Suppressor macrophage (primary cell): ENCODE data around the gene SMOC1.

Experiments used
- DNase-seq, 4 experiments: peaks; one replicate each; pipeline ENCODE4 v3.0.0-alpha.2; 2020 to 2022

The SMOC1 gene

DNA sequence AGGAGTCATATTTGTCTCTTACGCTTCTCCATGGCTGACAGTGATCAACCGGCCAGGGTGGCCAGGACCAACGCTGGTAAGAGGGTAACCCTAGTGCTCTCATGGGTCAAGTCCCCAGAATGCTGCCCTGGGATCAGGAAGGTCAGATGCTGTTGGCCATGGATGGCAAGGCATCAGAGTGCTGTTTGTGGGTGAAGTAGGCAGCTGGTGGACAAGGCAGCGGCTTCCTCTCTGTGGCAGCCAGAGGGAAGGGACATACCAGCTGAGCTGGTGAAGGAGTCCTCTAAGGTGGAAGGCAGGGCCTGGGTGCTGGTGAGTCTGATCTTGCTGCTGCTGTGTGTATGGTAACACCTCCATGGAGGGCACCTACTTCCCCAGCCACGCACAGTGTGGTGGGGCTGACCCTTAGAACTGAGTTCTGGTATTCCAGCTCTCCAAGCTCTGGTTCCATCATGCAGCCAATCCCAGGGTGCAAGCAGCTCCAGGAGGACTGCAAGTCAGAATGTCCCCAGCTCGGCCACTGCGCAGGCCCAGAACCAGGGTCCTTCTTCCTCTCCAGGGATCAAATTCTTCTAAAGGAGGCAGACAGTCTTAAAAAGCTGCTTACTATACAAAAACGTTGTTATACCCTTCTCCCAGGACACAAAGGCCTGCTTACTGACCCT, 13.4 kb upstream of the SMOC1 start:
- DNase-seq = no peak

- DNase-seq = no peak
Measured at GRCh38 chr14:69868363-69868963, 10.8 kb upstream of the SMOC1 start.

DNA sequence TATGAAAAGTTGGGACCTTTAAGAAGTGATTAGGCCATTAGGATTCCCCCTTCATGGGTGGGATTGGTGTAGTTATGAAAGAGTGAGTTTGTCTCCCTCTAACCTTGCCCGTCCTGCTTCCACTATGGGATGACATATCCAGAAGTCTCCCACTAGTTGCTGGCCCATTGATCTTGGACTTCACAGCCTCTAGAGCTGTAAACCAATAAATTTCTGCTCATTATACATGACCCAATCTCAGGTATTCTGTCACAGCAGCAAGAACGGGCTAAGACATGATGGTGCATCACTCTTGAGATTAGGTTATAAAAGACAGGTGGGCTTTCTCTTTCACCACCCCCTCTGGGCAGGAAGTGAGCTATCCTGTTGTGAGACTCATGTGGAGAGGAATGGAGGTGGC, 8.6 kb upstream of the SMOC1 start:
- DNase-seq = no peak

- DNase-seq = no peak
Measured at GRCh38 chr14:69873877-69874780, 5.1 kb upstream of the SMOC1 start.

GRCh38 chr14:69876221-69876847, 2.9 kb upstream of the SMOC1 start:
- no peak for DNase-seq

- no peak for DNase-seq
Measured at GRCh38 chr14:69876848-69877306, 2.3 kb upstream of the SMOC1 start.

DNA sequence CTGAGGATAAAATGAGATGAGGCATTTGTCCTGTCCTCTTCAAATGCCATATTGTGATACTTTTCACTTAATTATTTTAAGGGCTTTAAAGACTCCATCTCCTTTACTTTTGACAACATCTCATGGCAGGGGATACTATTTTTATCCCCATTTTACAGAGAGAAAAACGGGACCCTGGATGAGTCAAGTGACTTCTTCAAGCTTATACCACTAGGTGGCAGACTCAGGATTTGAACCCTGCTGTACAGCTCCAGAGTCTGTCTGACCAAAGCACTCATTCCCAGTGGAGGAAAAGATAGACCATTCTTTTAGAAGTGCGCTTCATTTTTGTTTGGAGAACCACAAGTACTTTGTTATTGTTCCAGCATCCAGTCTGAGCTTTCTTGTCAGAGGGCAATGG, 1.7 kb upstream of the SMOC1 start:
- DNase-seq = peak; percentile 21 to 59 (median 42)

DNA sequence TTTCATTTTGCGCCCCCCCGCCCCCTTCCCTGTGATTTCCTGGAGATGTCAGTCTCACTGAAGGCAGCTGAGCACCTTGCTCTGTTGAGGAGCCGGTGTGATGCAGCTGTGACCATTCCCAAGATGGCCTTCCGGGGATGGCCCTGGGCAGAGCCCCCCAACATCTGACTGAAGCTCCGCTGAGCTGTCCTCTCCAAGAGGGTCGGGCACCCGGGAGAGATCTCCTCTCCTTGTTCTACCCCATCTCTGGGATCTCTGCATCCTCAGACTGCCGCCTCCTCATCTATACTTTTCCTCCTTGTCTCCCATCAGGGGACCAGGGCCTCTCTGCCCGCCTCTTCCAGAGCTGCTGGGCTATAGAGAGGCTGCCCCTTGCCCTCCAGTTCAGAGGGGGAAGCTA, 965 bp upstream of the SMOC1 start:
- DNase-seq = no peak

DNA sequence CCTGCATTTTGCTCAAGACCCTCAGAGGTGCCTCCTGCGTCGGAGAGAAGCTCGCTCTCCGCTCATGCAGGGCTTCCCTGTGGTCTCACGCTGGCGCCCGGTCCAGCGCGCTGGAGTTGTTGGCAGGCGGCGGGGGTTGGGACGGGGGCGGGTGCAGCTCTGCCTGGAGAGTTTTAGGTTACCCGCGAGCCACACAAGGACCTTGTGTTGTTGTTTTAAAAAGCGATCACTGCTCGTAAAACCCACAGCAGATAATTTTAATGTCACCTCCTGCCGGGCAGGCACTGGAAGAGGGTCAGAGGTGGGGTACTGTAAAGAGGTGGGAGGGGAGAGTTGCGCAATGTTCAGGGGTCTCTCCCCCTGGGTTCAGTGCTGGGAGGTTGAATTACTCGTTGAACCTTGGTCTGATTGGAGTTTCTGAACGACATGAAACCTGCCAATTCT, 850 bp downstream of the SMOC1 start:
- DNase-seq = no peak

- no peak for DNase-seq
Measured at GRCh38 chr14:69880893-69881292, 1.7 kb downstream of the SMOC1 start.

GRCh38 chr14:69882116-69882864, 3.1 kb downstream of the SMOC1 start:
- no peak for DNase-seq

GRCh38 chr14:69882915-69883314, 3.7 kb downstream of the SMOC1 start:
- no peak for DNase-seq

- DNase-seq = peak; percentile 3 to 16 (median 8)
Measured at GRCh38 chr14:69886453-69887242, 7.4 kb downstream of the SMOC1 start.

DNA sequence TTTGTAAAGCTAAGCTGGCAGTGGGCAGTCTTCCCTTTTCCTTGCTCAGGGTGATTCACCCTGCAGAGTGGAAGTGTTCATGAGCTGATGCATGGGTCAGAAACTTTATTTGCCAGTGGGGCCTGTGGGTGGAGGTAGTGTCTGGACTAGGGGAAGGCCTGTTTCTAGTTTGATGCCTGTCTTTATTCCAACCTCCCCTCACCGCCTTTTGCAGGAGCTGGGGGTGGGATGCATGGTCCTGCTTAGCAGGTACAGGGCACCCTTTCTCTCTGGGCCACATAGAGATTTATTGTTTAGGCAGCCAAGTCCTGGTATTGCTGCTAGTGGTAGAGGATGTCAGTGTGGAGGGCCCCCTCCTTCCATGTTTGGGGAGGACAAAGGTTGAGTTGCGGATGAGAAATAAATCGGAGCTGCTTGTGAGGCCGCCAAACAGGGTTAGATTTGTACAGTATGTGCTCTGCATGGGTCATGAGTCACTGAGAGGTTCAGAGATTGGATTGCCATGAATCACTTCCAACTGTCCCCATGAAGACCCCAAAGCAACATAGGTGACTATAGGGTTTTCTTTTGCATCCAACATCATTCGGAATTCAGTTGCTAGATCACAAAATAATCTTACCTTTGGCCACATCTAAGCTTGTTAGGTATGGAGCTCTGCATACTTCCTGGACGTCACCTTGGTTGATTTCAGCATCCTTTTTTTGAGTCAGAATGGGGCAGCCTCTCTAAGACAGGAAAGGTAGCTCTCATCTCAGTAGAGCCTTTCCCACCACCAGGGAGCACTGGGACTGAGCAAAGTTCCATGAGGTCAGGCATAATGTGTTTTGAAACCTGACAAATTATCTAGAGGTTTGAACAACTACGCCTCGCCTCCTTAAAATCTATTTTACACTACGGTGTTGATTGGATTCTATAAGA, 8.8 kb downstream of the SMOC1 start:
- peak; percentile 19 to 60 (median 46) for DNase-seq

- no peak for DNase-seq
Measured at GRCh38 chr14:69891422-69891821, 12.2 kb downstream of the SMOC1 start.

GRCh38 chr14:69895109-69895508, 15.9 kb downstream of the SMOC1 start:
- no peak for DNase-seq

DNA sequence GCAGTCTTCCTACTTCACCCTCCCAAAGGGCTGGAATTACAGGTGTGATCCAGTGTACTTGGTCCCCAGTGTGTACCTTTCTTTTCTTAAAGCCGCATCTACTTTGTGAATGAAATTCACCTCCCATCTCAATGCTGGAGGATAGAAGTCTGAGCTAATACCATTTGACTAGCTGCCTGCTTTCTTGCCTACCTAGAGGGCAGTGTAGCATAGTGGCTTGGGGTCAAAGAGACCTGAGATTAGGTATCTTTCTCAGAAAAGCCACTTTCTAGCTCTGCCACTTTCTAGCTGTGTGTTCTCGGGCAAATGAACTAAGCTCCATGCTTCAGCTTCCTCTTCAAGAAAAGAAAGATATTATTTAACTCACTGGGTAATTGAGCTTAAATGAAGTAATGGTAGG, 16.9 kb downstream of the SMOC1 start:
- DNase-seq = no peak

- DNase-seq = no peak
Measured at GRCh38 chr14:69896972-69897371, 17.8 kb downstream of the SMOC1 start.

GRCh38 chr14:69900603-69901002, 21.4 kb downstream of the SMOC1 start:
- no peak for DNase-seq
